ENCODE results near the gene NPFFR2.

- TF ChIP-seq POLR2AphosphoS5 (IDR thresholded peaks at IDR 0.05; ENCODE audit: low read depth, low read length) (no peak), TAF1 (IDR thresholded peaks at IDR 0.05; ENCODE audit: borderline replicate concordance, insufficient read depth, low read length) (no peak), SIN3A (IDR thresholded peaks at IDR 0.05; ENCODE audit: borderline replicate concordance, insufficient read depth, low read length) (no peak)
Measured at GRCh38 chr4:72112514-72113156, 80.8 kb downstream of the NPFFR2 start.
